Hippocampal formation (tissue), 2 donors: Measurements from ENCODE around the gene LAMTOR4.
"Not testable (repeated sequence)": the region's sequence is repeated elsewhere in the genome, so short reads cannot be mapped to it uniquely, and the experiment has no call there.

Source experiments
- DNase-seq, 2 donors: peaks; one replicate each; lab custom pipeline; 2025; lab: John Stamatoyannopoulos, UW

The LAMTOR4 gene

GRCh38 chr7:100122568-100122967 is 26.1 kb upstream of the LAMTOR4 start:
- DNase-seq, result no peak

GRCh38 chr7:100124301-100125230 is 24.2 kb upstream of the LAMTOR4 start:
- no peak for DNase-seq

GRCh38 chr7:100126239-100126930 is 22.3 kb upstream of the LAMTOR4 start:
- DNase-seq, result no peak

- DNase-seq, result peak; percentile 86 to 96
Measured at GRCh38 chr7:100126931-100127865, 21.5 kb upstream of the LAMTOR4 start, which contains the start of gene MBLAC1. Gene MBLAC1 (plus strand): TSS chr7:100126967. CDS start chr7:100127396, 429 bp downstream.

- DNase-seq, result peak in 1 of 2 donors; percentile 13
Measured at GRCh38 chr7:100127866-100128636, 20.7 kb upstream of the LAMTOR4 start.

- DNase-seq, result no peak
Measured at GRCh38 chr7:100128637-100128963, 20.1 kb upstream of the LAMTOR4 start.

- not testable (repeated sequence) for DNase-seq
Measured at GRCh38 chr7:100130220-100130607, 18.5 kb upstream of the LAMTOR4 start.

GRCh38 chr7:100130608-100131453 is 17.9 kb upstream of the LAMTOR4 start:
- peak; percentile 24 to 59 for DNase-seq

GRCh38 chr7:100132126-100132525 is 16.6 kb upstream of the LAMTOR4 start:
- DNase-seq, result no peak

GRCh38 chr7:100132697-100133151 is 16.0 kb upstream of the LAMTOR4 start:
- DNase-seq, result peak; percentile 20 to 34

- no peak for DNase-seq
Measured at GRCh38 chr7:100137851-100138760, 10.6 kb upstream of the LAMTOR4 start.

- no peak for DNase-seq
Measured at GRCh38 chr7:100141555-100141949, 7.2 kb upstream of the LAMTOR4 start.

- no peak for DNase-seq
Measured at GRCh38 chr7:100142461-100142860, 6.3 kb upstream of the LAMTOR4 start.

- DNase-seq, result not testable (repeated sequence)
Measured at GRCh38 chr7:100146350-100146749, 2.4 kb upstream of the LAMTOR4 start.

GRCh38 chr7:100147278-100147677 is 1.4 kb upstream of the LAMTOR4 start:
- DNase-seq, result no peak

GRCh38 chr7:100148225-100148558 is 526 bp upstream of the LAMTOR4 start:
- DNase-seq, result no peak

GRCh38 chr7:100152404-100152803 is 3.7 kb downstream of the LAMTOR4 start:
- DNase-seq, result no peak

- no peak for DNase-seq
Measured at GRCh38 chr7:100152937-100153666, 4.4 kb downstream of the LAMTOR4 start.
